Endodermal cell (in vitro differentiated cells): Measurements from ENCODE around the gene SDK1. TPM values are rescaled to one million over a fixed set of nuclear protein-coding genes. Genes with fewer than 3 reads are reported as not detected.

Experiments
- DNase-seq: peaks from one replicate; pipeline ENCODE4 v3.0.0-alpha.2; 2017
- H3K27ac ChIP-seq: 2 replicates; pipeline ENCODE4 v1.5.1; 2013; ENCODE audit warnings: mild to moderate bottlenecking, low read depth, low read length, moderate library complexity
- H3K27me3 ChIP-seq: 2 replicates; pipeline ENCODE4 v1.6.1; 2013; ENCODE audit warnings: mild to moderate bottlenecking, low read length, moderate library complexity; ENCODE audit not compliant: insufficient read depth, control insufficient read depth, poor library complexity, severe bottlenecking
- H3K36me3 ChIP-seq: 2 replicates; pipeline ENCODE4 v1.7.0; 2013; ENCODE audit warnings: mild to moderate bottlenecking, low read length, moderate library complexity; ENCODE audit not compliant: control insufficient read depth, insufficient read depth
- H3K4me1 ChIP-seq: one replicate; pipeline ENCODE4 v1.7.0; 2013; ENCODE audit warnings: low read length; ENCODE audit not compliant: control insufficient read depth, insufficient read depth
- H3K4me3 ChIP-seq: 2 replicates; pipeline ENCODE4 v1.5.1; 2013; ENCODE audit warnings: mild to moderate bottlenecking, low read length, moderate library complexity
- H3K9ac ChIP-seq: 2 replicates; pipeline ENCODE4 v1.6.1; 2013; ENCODE audit warnings: mild to moderate bottlenecking, low read length, moderate library complexity; ENCODE audit not compliant: poor library complexity, severe bottlenecking; ENCODE audit errors: extremely low read depth
- H3K9me3 ChIP-seq: 2 replicates; pipeline ENCODE4 v1.6.1; 2013; ENCODE audit warnings: mild to moderate bottlenecking, low read length, moderate library complexity; ENCODE audit not compliant: control insufficient read depth
- H3K27ac Mint-ChIP-seq: 2 replicates; pipeline ENCODE4 v1.8.0; 2020; ENCODE audit warnings: mixed read lengths
- H3K27me3 Mint-ChIP-seq: 2 replicates; pipeline ENCODE4 v1.8.0; 2021; ENCODE audit warnings: mild to moderate bottlenecking, mixed read lengths; ENCODE audit not compliant: insufficient read depth
- H3K36me3 Mint-ChIP-seq: 2 replicates; pipeline ENCODE4 v1.8.0; 2020; ENCODE audit warnings: low read depth, mixed read lengths
- H3K4me1 Mint-ChIP-seq: 2 replicates; pipeline ENCODE4 v1.8.0; 2020; ENCODE audit warnings: mixed read lengths
- H3K4me3 Mint-ChIP-seq: 2 replicates; pipeline ENCODE4 v1.8.0; 2020; ENCODE audit warnings: mild to moderate bottlenecking, moderate library complexity, mixed read lengths
- H3K9me3 Mint-ChIP-seq: 2 replicates; pipeline ENCODE4 v1.8.0; 2020; ENCODE audit warnings: mild to moderate bottlenecking, mixed read lengths
- WGBS, 2 experiments: methylation state at CpG; one replicate each; pipeline versions ENCODE4 v1.1.5 to v1.1.7; 2013; ENCODE audit warnings: missing lambda C conversion rate in 2 of 2, mixed read lengths in 1 of 2; ENCODE audit not compliant: insufficient coverage in 1 of 2, insufficient read length in 1 of 2; 5-methylcytosine and 5-hydroxymethylcytosine counted together
- total RNA-seq, 2 donors: library from RNA; stranded (reverse); fragmentation: NEBNext Ultra II Directional in 1 of 2; extraction: Animal tissue kit (Norgen Biotek cat#: 25700) in 1 of 2; gene quantifications; 2 replicates in 1 of 2; 3 replicates in 1 of 2; pipeline ENCODE4 v1.2.1, GENCODE V29; 2021
- TF ChIP-seq, protein P1 (sequence below): fragments of 200-600 bp; sonication (generic); conservative IDR thresholded peaks from 2 replicates; pipeline ENCODE4 v1.5.0; 2021; ENCODE audit warnings: antibody characterized with exemption, mild to moderate bottlenecking

Gene SDK1
- total RNA-seq, 2 donors from 2014 or later: 22.7 to 23.1 TPM

DNA sequence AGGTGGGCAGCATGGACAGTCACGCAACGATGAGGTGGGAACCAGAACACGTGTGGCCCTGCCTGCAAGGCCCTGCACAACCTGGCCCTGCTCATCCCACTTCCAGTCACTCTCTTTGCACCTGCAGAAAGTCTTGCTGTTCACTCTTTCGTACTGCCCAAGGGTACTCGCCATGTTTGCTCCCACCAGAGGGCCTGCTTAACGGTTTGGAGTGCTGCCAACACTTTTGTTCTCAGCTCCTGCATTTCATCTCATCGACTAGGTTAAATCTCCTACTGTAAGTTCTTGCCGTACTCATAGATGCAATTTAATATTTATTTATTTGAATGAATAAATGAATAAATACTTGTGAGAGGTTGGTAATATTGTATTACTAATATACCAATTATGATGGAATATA is 315.3 kb downstream of the SDK1 start:
- TF ChIP-seq, protein P1, sequence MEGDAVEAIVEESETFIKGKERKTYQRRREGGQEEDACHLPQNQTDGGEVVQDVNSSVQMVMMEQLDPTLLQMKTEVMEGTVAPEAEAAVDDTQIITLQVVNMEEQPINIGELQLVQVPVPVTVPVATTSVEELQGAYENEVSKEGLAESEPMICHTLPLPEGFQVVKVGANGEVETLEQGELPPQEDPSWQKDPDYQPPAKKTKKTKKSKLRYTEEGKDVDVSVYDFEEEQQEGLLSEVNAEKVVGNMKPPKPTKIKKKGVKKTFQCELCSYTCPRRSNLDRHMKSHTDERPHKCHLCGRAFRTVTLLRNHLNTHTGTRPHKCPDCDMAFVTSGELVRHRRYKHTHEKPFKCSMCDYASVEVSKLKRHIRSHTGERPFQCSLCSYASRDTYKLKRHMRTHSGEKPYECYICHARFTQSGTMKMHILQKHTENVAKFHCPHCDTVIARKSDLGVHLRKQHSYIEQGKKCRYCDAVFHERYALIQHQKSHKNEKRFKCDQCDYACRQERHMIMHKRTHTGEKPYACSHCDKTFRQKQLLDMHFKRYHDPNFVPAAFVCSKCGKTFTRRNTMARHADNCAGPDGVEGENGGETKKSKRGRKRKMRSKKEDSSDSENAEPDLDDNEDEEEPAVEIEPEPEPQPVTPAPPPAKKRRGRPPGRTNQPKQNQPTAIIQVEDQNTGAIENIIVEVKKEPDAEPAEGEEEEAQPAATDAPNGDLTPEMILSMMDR: no peak
- Mint-ChIP-seq H3K27me3 (no peaks in the 10 kb centered on the region), H3K4me1 (peaks cover 10% of the 10 kb centered on the region), H3K27ac (no peak overlapping the region), H3K36me3 (peaks cover 5% of the 10 kb centered on the region), H3K4me3 (no peak overlapping the region), H3K9me3 (no peaks in the 10 kb centered on the region)
- peaks cover 6% of the 10 kb centered on the region for H3K9me3 ChIP-seq
- H3K4me3 ChIP-seq: no peak overlapping the region
- no peaks in the 10 kb centered on the region for H3K4me1 ChIP-seq
- H3K27me3 ChIP-seq: no peaks in the 10 kb centered on the region
- no peaks in the 10 kb centered on the region for H3K36me3 ChIP-seq
- H3K27ac ChIP-seq: no peak overlapping the region
- whole genome bisulfite sequencing, 2 experiments: 90 to 91% methylated on average over 6 to 8 of the region's 8 CpGs
- H3K9ac ChIP-seq: no peak overlapping the region
- no peak for DNase-seq

DNA sequence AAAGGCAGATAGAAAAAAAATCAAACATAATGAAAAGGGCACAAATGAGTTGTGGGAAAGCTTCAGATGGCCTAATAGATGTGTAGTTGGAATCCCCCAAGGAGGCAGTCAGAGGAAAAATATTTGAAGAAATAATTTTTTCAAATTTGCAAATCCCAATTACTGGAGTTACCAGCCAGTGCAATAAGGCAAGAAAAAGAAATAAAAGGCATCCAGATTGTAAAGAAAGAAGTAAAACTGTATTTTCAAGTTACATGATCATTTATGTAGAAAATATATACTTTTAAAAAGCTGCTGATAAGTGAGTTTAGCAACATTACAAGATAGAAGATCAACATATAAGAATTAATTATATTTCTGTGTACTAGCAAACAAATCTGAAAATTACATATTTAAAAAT is 329.0 kb downstream of the SDK1 start:
- Histone ChIP-seq H3K27ac (no peak overlapping the region), H3K4me1 (no peaks in the 10 kb centered on the region), H3K9me3 (peaks cover 29% of the 10 kb centered on the region), H3K9ac (no peak overlapping the region), H3K27me3 (no peaks in the 10 kb centered on the region), H3K36me3 (peaks cover 3% of the 10 kb centered on the region), H3K4me3 (no peak overlapping the region)
- peaks cover 28% of the 10 kb centered on the region for H3K9me3 Mint-ChIP-seq
- TF ChIP-seq, protein P1: no peak
- H3K27ac Mint-ChIP-seq: no peak overlapping the region
- H3K36me3 Mint-ChIP-seq: peaks cover 25% of the 10 kb centered on the region
- H3K4me3 Mint-ChIP-seq: no peak overlapping the region
- peaks cover 6% of the 10 kb centered on the region for H3K4me1 Mint-ChIP-seq
- no peaks in the 10 kb centered on the region for H3K27me3 Mint-ChIP-seq
- DNase-seq: no peak

DNA sequence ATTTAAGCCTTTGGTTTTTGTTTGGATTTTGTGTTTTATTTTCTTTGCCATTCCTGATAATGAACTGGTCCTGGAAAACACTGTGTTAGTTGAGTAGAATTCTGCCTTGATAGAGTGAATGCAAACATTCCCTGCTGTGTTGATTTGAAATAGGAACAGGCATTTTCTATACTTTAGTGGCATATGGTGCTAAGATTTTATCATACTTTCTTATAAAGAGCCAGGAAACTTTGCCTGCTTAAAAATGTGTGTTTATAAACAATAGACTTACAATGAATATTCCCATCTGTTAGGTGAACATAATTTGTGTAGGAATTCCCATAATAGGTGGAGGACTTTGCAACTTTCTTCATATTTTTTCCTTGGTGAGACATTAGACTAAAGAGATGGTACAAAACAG is 333.3 kb downstream of the SDK1 start:
- Histone ChIP-seq H3K27me3 (no peaks in the 10 kb centered on the region), H3K36me3 (peaks cover 3% of the 10 kb centered on the region), H3K4me1 (no peaks in the 10 kb centered on the region), H3K9ac (no peak overlapping the region), H3K9me3 (peaks cover 27% of the 10 kb centered on the region), H3K27ac (no peak overlapping the region), H3K4me3 (no peak overlapping the region)
- Mint-ChIP-seq H3K4me3 (no peak overlapping the region), H3K36me3 (peaks cover 19% of the 10 kb centered on the region), H3K4me1 (peaks cover 6% of the 10 kb centered on the region), H3K9me3 (peaks cover 20% of the 10 kb centered on the region), H3K27ac (no peak overlapping the region), H3K27me3 (no peaks in the 10 kb centered on the region)
- TF ChIP-seq, protein P1: no peak
- DNase-seq: no peak
